Trophoblast cell (in vitro differentiated cells and primary cell): ENCODE measurements around the gene PPIF.
A peak's percentile ranks its signal among the peaks of the same experiment; 100 is the strongest.

Source experiments
- DNase-seq, 2 donors: peaks; one replicate each; pipeline ENCODE4 v3.0.0-alpha.2; 2016
- H2AFZ ChIP-seq: 2 replicates; pipeline ENCODE4 v1.6.1; 2013; ENCODE audit warnings: low read length, moderate library complexity, mild to moderate bottlenecking; ENCODE audit not compliant: insufficient read depth, poor library complexity
- H2AK5ac ChIP-seq: 2 replicates; pipeline ENCODE4 v1.6.1; 2013; ENCODE audit warnings: mild to moderate bottlenecking, low read length
- H2BK120ac ChIP-seq: 2 replicates; pipeline ENCODE4 v1.6.1; 2013; ENCODE audit warnings: low read length, mild to moderate bottlenecking, moderate library complexity; ENCODE audit not compliant: insufficient read depth, poor library complexity
- H2BK12ac ChIP-seq: 2 replicates; pipeline ENCODE4 v1.6.1; 2013; ENCODE audit warnings: mild to moderate bottlenecking, low read length, moderate library complexity
- H2BK5ac ChIP-seq: 2 replicates; pipeline ENCODE4 v1.6.1; 2013; ENCODE audit warnings: low read length, low read depth, moderate library complexity, mild to moderate bottlenecking; ENCODE audit not compliant: poor library complexity
- H3K14ac ChIP-seq: 2 replicates; pipeline ENCODE4 v1.6.1; 2013; ENCODE audit warnings: mild to moderate bottlenecking, low read length
- H3K18ac ChIP-seq: 2 replicates; pipeline ENCODE4 v1.6.1; 2013; ENCODE audit warnings: mild to moderate bottlenecking, low read length
- H3K23ac ChIP-seq: 2 replicates; pipeline ENCODE4 v1.6.1; 2013; ENCODE audit warnings: low read length
- H3K27ac ChIP-seq: 2 replicates; pipeline ENCODE4 v1.5.1; 2013; ENCODE audit warnings: low read depth, mild to moderate bottlenecking, inconsistent platforms, low read length, moderate library complexity
- H3K27me3 ChIP-seq: 2 replicates; pipeline ENCODE4 v1.6.1; 2013; ENCODE audit warnings: inconsistent platforms, mild to moderate bottlenecking, low read length, moderate library complexity; ENCODE audit not compliant: insufficient read depth
- H3K36me3 ChIP-seq, 2 experiments: 1 replicate in 1 of 2; 2 replicates in 1 of 2; pipeline ENCODE4 v1.6.1; 2013; ENCODE audit warnings: low read length in 2 of 2, mild to moderate bottlenecking in 2 of 2, moderate library complexity in 1 of 2; ENCODE audit not compliant: insufficient read depth in 2 of 2, control insufficient read depth in 1 of 2
- H3K4ac ChIP-seq: 2 replicates; pipeline ENCODE4 v1.6.1; 2013; ENCODE audit warnings: low read depth, mild to moderate bottlenecking, low read length, moderate library complexity
- H3K4me1 ChIP-seq, 2 experiments: 1 replicate in 1 of 2; 2 replicates in 1 of 2; pipeline ENCODE4 v1.6.1; 2013; ENCODE audit warnings: low read length in 2 of 2, mild to moderate bottlenecking in 2 of 2, moderate library complexity in 1 of 2; ENCODE audit not compliant: insufficient read depth in 2 of 2, control insufficient read depth in 1 of 2
- H3K4me2 ChIP-seq: 2 replicates; pipeline ENCODE4 v1.6.1; 2013; ENCODE audit warnings: inconsistent platforms, mild to moderate bottlenecking, low read length, moderate library complexity
- H3K4me3 ChIP-seq: 2 replicates; pipeline ENCODE4 v1.5.1; 2013; ENCODE audit warnings: mild to moderate bottlenecking, low read depth, low read length, inconsistent platforms
- H3K79me1 ChIP-seq: one replicate; pipeline ENCODE4 v1.6.1; 2013; ENCODE audit warnings: low read length
- H3K79me2 ChIP-seq: 2 replicates; pipeline ENCODE4 v1.6.1; 2013; ENCODE audit warnings: low read length, mild to moderate bottlenecking; ENCODE audit not compliant: control insufficient read depth, insufficient read depth, poor library complexity
- H3K9ac ChIP-seq: 2 replicates; pipeline ENCODE4 v1.6.1; 2013; ENCODE audit warnings: mild to moderate bottlenecking, low read length
- H3K9me3 ChIP-seq: 2 replicates; pipeline ENCODE4 v1.6.1; 2013; ENCODE audit warnings: low read depth, mild to moderate bottlenecking, control low read depth, inconsistent platforms, low read length; ENCODE audit not compliant: insufficient read depth
- H4K12ac ChIP-seq: 2 replicates; pipeline ENCODE4 v1.6.1; 2013; ENCODE audit warnings: low read depth, mild to moderate bottlenecking, low read length, moderate library complexity
- H4K8ac ChIP-seq: 2 replicates; pipeline ENCODE4 v1.6.1; 2013; ENCODE audit warnings: low read depth, mild to moderate bottlenecking, low read length, moderate library complexity
- H4K91ac ChIP-seq: one replicate; pipeline ENCODE4 v1.6.1; 2013; ENCODE audit warnings: low read depth, mild to moderate bottlenecking, low read length, moderate library complexity
- WGBS: extraction: QIAGEN DNeasy Blood & Tissue Kit; methylation state at CpG from one replicate; pipeline ENCODE4 v1.1.7; 2013; ENCODE audit warnings: missing lambda C conversion rate; ENCODE audit not compliant: insufficient read length, insufficient coverage; ENCODE audit errors: extremely low coverage; 5-methylcytosine and 5-hydroxymethylcytosine counted together

PPIF gene

DNA sequence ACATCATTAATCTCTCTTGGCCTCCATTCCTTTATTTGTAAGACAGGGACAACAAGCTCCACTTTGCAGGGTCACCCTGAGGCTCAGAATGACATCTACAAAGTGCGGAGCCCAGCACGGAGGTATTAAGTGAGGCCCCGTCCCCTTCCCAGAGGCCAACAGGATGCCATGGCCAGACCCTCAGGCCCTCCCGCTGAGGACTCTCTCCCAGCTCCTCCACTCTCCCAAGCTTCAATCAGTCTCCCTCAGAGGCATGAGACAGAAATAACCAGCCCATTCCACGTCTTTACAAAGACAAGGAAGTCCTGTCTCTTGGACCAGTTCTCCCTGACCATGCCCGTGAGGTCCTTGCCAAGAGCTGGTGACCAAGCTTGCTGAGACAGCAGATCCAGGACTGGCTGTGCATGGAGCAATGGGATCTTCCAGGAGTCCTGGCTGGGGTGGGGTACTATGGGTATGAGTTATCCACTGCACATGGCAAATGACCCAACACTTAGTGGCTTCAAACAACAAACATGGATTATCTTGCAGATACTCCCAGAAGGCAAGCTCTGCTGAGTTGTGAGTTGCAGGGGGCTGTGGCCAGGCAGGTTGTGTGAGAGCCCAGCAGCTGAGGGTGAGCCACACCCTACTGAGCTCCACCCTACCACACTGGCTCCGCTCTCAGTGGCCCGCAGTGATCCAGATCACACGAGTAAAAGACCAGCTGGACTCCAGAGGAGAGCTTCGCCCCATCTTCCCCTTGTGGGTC, 4.3 kb upstream of the PPIF start:
- no peak overlapping the region for H3K27ac ChIP-seq
- H3K36me3 ChIP-seq = no peaks in the 10 kb centered on the region
- no peak overlapping the region for H3K9ac ChIP-seq
- H3K4ac ChIP-seq = no peak overlapping the region
- H3K4me2 ChIP-seq = no peak overlapping the region
- WGBS = no CpG with 5 or more reads among the region's 10 CpGs
- no peak overlapping the region for H2AFZ ChIP-seq
- H3K4me3 ChIP-seq = no peak overlapping the region
- H3K27me3 ChIP-seq = no peaks in the 10 kb centered on the region
- DNase-seq = no peak
- H2AK5ac ChIP-seq = no peak overlapping the region
- H3K79me1 ChIP-seq = peaks cover 6% of the 10 kb centered on the region
- H3K4me1 ChIP-seq = peaks cover 11% of the 10 kb centered on the region in 2 experiments
- no peak overlapping the region for H3K14ac ChIP-seq
- H2BK120ac ChIP-seq = no peak overlapping the region
- no peak overlapping the region for H4K12ac ChIP-seq
- H2BK12ac ChIP-seq = no peak overlapping the region
- peaks cover 6% of the 10 kb centered on the region for H3K79me2 ChIP-seq
- no peaks in the 10 kb centered on the region for H3K9me3 ChIP-seq
- no peak overlapping the region for H3K18ac ChIP-seq
- no peak overlapping the region for H4K91ac ChIP-seq
- H4K8ac ChIP-seq = no peak overlapping the region
- no peak overlapping the region for H2BK5ac ChIP-seq
- no peak overlapping the region for H3K23ac ChIP-seq

DNA sequence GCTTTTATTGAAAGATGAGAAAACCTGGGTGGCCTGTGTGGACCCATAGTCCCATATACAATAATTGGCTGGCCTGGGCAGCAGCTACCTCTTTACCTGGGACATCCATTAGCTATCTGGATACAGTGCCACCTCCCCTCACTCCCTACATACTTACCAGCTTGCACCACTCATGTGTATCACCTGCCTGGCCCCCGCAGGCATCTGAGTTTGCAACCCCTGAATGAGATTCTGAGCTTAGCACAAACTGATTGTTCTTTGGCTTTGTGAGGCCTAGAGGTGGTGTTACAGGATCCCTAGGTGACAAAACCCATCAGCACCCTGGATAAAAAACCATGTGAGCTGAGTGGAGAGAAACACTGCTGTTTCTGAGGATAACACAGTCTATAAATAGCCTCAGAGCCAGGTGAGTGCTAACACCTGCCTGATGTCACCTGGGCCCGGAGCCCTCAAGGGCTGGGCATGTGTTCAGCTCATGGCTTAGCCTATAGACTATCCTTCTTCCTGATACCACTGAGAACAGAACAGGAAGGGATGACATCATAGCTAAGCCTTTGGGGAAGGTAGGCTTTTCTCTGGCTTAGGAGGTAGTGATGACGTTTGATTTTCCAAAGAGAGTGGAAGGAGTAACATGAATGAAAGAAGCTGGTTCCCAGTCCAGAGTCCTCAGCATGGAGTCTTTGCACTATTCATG, 2.6 kb upstream of the PPIF start:
- Histone ChIP-seq H4K91ac (no peak overlapping the region), H3K27me3 (no peaks in the 10 kb centered on the region), H3K36me3 (peaks cover 3 to 9% of the 10 kb centered on the region in 2 experiments), H4K12ac (no peak overlapping the region), H3K14ac (no peak overlapping the region), H3K4me1 (peaks cover 12 to 14% of the 10 kb centered on the region in 2 experiments), H3K4me2 (no peak overlapping the region), H3K79me2 (peaks cover 8% of the 10 kb centered on the region), H3K9ac (no peak overlapping the region), H2AK5ac (no peak overlapping the region), H3K18ac (no peak overlapping the region), H3K23ac (no peak overlapping the region), H2BK120ac (no peak overlapping the region), H2BK12ac (no peak overlapping the region), H3K27ac (no peak overlapping the region), H3K9me3 (no peaks in the 10 kb centered on the region), H2BK5ac (no peak overlapping the region), H4K8ac (no peak overlapping the region), H3K4me3 (no peak overlapping the region), H2AFZ (no peak overlapping the region), H3K4ac (no peak overlapping the region), H3K79me1 (peaks cover 6% of the 10 kb centered on the region)
- peak; percentile 29 to 53 for DNase-seq
- WGBS = no CpG with 5 or more reads among the region's 3 CpGs

DNA sequence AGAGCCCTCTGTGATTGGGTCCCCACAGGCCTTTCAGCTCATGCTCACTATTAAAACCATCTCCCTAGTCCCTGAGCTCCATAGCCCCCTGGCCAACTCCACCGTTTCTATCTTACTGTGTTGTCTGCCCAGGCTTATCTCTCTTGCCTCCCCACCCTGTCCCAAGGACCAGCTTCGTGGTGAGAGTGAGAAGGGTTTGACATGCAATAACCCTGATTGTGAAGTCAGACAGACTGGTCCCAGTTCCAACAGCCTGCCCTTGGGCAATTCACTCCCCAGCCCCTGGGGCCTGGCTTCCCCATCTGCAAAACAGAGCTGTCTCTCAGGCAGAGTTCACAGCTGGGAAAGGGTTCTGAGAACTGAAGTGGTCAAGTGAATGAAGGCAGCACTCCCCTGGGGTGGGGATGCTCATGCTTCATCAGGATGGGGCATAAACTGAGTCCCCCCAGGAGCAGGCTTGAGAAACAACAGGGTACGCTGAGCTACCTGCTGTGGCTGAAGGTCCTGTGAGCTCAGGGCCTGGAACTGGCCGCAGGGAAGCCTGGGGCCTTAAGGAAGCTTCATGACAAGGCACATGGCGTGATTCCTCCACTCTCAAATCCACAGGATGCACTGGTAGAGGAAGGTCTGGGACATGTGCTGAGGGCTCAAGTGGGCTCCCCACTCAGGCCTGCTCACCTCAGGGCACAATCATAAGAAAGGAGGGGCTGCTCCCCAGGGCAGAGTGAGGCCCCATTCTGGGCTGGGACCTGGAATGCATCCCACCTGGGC, 1.8 kb upstream of the PPIF start:
- H2BK5ac ChIP-seq = no peak overlapping the region

DNA sequence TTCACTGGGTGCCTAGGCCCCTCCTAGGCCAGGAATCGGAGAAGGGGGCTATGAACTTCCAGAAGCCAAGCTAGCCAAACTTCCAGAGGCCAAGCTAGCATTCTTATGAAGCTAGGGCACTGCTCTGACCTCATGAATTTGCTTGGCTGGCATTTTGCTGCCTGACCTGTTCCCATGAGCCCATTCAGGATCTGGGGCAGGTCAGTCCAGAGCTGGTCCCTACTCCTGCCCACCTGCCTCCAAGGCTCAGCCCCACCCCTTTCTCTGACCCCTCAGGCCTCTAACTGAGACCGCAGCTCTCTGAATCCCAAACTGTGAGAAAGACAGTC, 1.3 kb upstream of the PPIF start:
- H3K9me3 ChIP-seq = no peaks in the 10 kb centered on the region
- H4K91ac ChIP-seq = peak overlapping the region; percentile 15
- no peak overlapping the region for H3K4me2 ChIP-seq
- H3K4ac ChIP-seq = no peak overlapping the region
- H3K27ac ChIP-seq = no peak overlapping the region
- H2BK5ac ChIP-seq = no peak overlapping the region
- H2BK12ac ChIP-seq = no peak overlapping the region
- no peak overlapping the region for H2BK120ac ChIP-seq
- peaks cover 14 to 22% of the 10 kb centered on the region in 2 experiments for H3K36me3 ChIP-seq
- no peaks in the 10 kb centered on the region for H3K27me3 ChIP-seq
- no peak overlapping the region for H2AK5ac ChIP-seq
- H3K14ac ChIP-seq = no peak overlapping the region
- H3K18ac ChIP-seq = no peak overlapping the region
- WGBS = no CpG with 5 or more reads among the region's 2 CpGs
- no peak overlapping the region for H2AFZ ChIP-seq
- H4K8ac ChIP-seq = no peak overlapping the region
- H3K79me2 ChIP-seq = peaks cover 8% of the 10 kb centered on the region
- H3K23ac ChIP-seq = no peak overlapping the region
- H3K79me1 ChIP-seq = peaks cover 6% of the 10 kb centered on the region
- peaks cover 12 to 14% of the 10 kb centered on the region in 2 experiments for H3K4me1 ChIP-seq
- H3K4me3 ChIP-seq = no peak overlapping the region
- H3K9ac ChIP-seq = no peak overlapping the region
- H4K12ac ChIP-seq = no peak overlapping the region
- no peak for DNase-seq

More for the DNA sequence above, 1.8 kb upstream of the PPIF start:
- Histone ChIP-seq H3K79me1 (peaks cover 6% of the 10 kb centered on the region), H2BK120ac (no peak overlapping the region), H3K36me3 (peaks cover 9 to 16% of the 10 kb centered on the region in 2 experiments), H3K79me2 (peaks cover 8% of the 10 kb centered on the region), H3K4ac (no peak overlapping the region), H3K18ac (no peak overlapping the region), H3K4me1 (peaks cover 12 to 14% of the 10 kb centered on the region in 2 experiments), H2AK5ac (no peak overlapping the region), H4K8ac (no peak overlapping the region), H3K9me3 (no peaks in the 10 kb centered on the region), H2BK12ac (no peak overlapping the region), H3K23ac (no peak overlapping the region), H3K4me3 (no peak overlapping the region), H3K27ac (no peak overlapping the region), H2AFZ (no peak overlapping the region), H3K27me3 (no peaks in the 10 kb centered on the region), H4K12ac (no peak overlapping the region), H3K9ac (no peak overlapping the region), H3K4me2 (no peak overlapping the region), H4K91ac (peak overlapping the region; percentile 15), H3K14ac (no peak overlapping the region)
- WGBS = no CpG with 5 or more reads among the region's 5 CpGs
- DNase-seq = no peak
